ENCODE measurements around the gene DLG1. TPM values are rescaled to one million over a fixed set of nuclear protein-coding genes. Genes with fewer than 3 reads are reported as not detected.
"Not testable (repeated sequence)": the region's sequence is repeated elsewhere in the genome, so short reads cannot be mapped to it uniquely, and the experiment has no call there.

DLG1 gene
- total RNA-seq, 1 experiment from 2014 or later = 81.2 TPM

- Histone ChIP-seq H3K4me1 (replicated peaks) (peaks cover 36% of the 10 kb centered on the region), H3K36me3 (peaks cover 93% of the 10 kb centered on the region), H3K4me3 (no peak overlapping the region), H3K9me3 (replicated peaks) (no peaks in the 10 kb centered on the region), H3K27me3 (replicated peaks) (no peaks in the 10 kb centered on the region), H3K27ac (no peak overlapping the region)
- DNase-seq (ENCODE audit: low read depth in 1 of 2, low spot score in 2 of 2) = no peak
Measured at GRCh38 chr3:197292083-197292646, 6.2 kb downstream of the DLG1 start.

- Histone ChIP-seq H3K4me3 (no peak overlapping the region), H3K9me3 (replicated peaks) (no peaks in the 10 kb centered on the region), H3K36me3 (peaks cover 94% of the 10 kb centered on the region), H3K4me1 (replicated peaks) (peaks cover 26% of the 10 kb centered on the region), H3K27ac (no peak overlapping the region), H3K27me3 (replicated peaks) (no peaks in the 10 kb centered on the region)
- DNase-seq (ENCODE audit: low read depth in 1 of 2, low spot score in 2 of 2) = no peak
Measured at GRCh38 chr3:197289726-197290125, 8.7 kb downstream of the DLG1 start.

GRCh38 chr3:197286678-197287077 lies 11.7 kb downstream of the DLG1 start:
- no peak overlapping the region for H3K27ac ChIP-seq
- peaks cover 93% of the 10 kb centered on the region for H3K36me3 ChIP-seq
- H3K4me1 ChIP-seq (replicated peaks) = peaks cover 10% of the 10 kb centered on the region
- no peaks in the 10 kb centered on the region for H3K27me3 ChIP-seq (replicated peaks)
- H3K9me3 ChIP-seq (replicated peaks) = no peaks in the 10 kb centered on the region
- no peak for DNase-seq (ENCODE audit: low read depth in 1 of 2, low spot score in 2 of 2)
- no peak overlapping the region for H3K4me3 ChIP-seq

GRCh38 chr3:197285557-197285956 lies 12.9 kb downstream of the DLG1 start:
- H3K36me3 ChIP-seq = peaks cover 92% of the 10 kb centered on the region
- no peak overlapping the region for H3K27ac ChIP-seq
- no peak overlapping the region for H3K4me3 ChIP-seq
- DNase-seq (ENCODE audit: low read depth in 1 of 2, low spot score in 2 of 2) = no peak
- H3K9me3 ChIP-seq (replicated peaks) = no peaks in the 10 kb centered on the region
- peaks cover 8% of the 10 kb centered on the region for H3K4me1 ChIP-seq (replicated peaks)
- no peaks in the 10 kb centered on the region for H3K27me3 ChIP-seq (replicated peaks)

GRCh38 chr3:197283045-197283444 lies 15.4 kb downstream of the DLG1 start:
- no peak for DNase-seq (ENCODE audit: low read depth in 1 of 2, low spot score in 2 of 2)
- Histone ChIP-seq H3K27me3 (replicated peaks) (no peaks in the 10 kb centered on the region), H3K9me3 (replicated peaks) (no peaks in the 10 kb centered on the region), H3K36me3 (peaks cover 82% of the 10 kb centered on the region), H3K27ac (no peak overlapping the region), H3K4me3 (no peak overlapping the region), H3K4me1 (replicated peaks) (no peaks in the 10 kb centered on the region)

GRCh38 chr3:197281849-197282248 lies 16.6 kb downstream of the DLG1 start:
- Histone ChIP-seq H3K9me3 (replicated peaks) (no peaks in the 10 kb centered on the region), H3K27me3 (replicated peaks) (no peaks in the 10 kb centered on the region), H3K4me3 (no peak overlapping the region), H3K4me1 (replicated peaks) (no peaks in the 10 kb centered on the region), H3K36me3 (peaks cover 80% of the 10 kb centered on the region), H3K27ac (no peak overlapping the region)
- no peak for DNase-seq (ENCODE audit: low read depth in 1 of 2, low spot score in 2 of 2)

- DNase-seq (ENCODE audit: low read depth in 1 of 2, low spot score in 2 of 2) = no peak
- H3K36me3 ChIP-seq = peaks cover 77% of the 10 kb centered on the region
- H3K4me3 ChIP-seq = no peak overlapping the region
- no peaks in the 10 kb centered on the region for H3K27me3 ChIP-seq (replicated peaks)
- no peaks in the 10 kb centered on the region for H3K9me3 ChIP-seq (replicated peaks)
- no peaks in the 10 kb centered on the region for H3K4me1 ChIP-seq (replicated peaks)
- H3K27ac ChIP-seq = no peak overlapping the region
Measured at GRCh38 chr3:197280156-197280555, 18.3 kb downstream of the DLG1 start.

GRCh38 chr3:197278933-197279332 lies 19.5 kb downstream of the DLG1 start:
- Histone ChIP-seq H3K36me3 (peaks cover 73% of the 10 kb centered on the region), H3K9me3 (replicated peaks) (no peaks in the 10 kb centered on the region), H3K27ac (no peak overlapping the region), H3K4me3 (no peak overlapping the region), H3K4me1 (replicated peaks) (no peaks in the 10 kb centered on the region), H3K27me3 (replicated peaks) (no peaks in the 10 kb centered on the region)
- DNase-seq (ENCODE audit: low read depth in 1 of 2, low spot score in 2 of 2) = no peak

- not testable (repeated sequence) for H3K27ac ChIP-seq; H3K27me3 ChIP-seq (replicated peaks); H3K4me3 ChIP-seq; H3K4me1 ChIP-seq (replicated peaks); H3K9me3 ChIP-seq (replicated peaks); DNase-seq (ENCODE audit: low read depth in 1 of 2, low spot score in 2 of 2)
- peaks cover 68% of the 10 kb centered on the region for H3K36me3 ChIP-seq
Measured at GRCh38 chr3:197276808-197277207, 21.6 kb downstream of the DLG1 start.

GRCh38 chr3:197270558-197271317 lies 27.7 kb downstream of the DLG1 start:
- no peaks in the 10 kb centered on the region for H3K9me3 ChIP-seq (replicated peaks)
- DNase-seq (ENCODE audit: low read depth in 1 of 2, low spot score in 2 of 2) = no peak
- H3K27ac ChIP-seq = no peak overlapping the region
- H3K36me3 ChIP-seq = peaks cover 49% of the 10 kb centered on the region
- no peaks in the 10 kb centered on the region for H3K27me3 ChIP-seq (replicated peaks)
- no peaks in the 10 kb centered on the region for H3K4me1 ChIP-seq (replicated peaks)
- H3K4me3 ChIP-seq = no peak overlapping the region

- Histone ChIP-seq H3K27ac (no peak overlapping the region), H3K4me1 (replicated peaks) (no peaks in the 10 kb centered on the region), H3K9me3 (replicated peaks) (no peaks in the 10 kb centered on the region), H3K36me3 (peaks cover 51% of the 10 kb centered on the region), H3K4me3 (no peak overlapping the region), H3K27me3 (replicated peaks) (no peaks in the 10 kb centered on the region)
- DNase-seq (ENCODE audit: low read depth in 1 of 2, low spot score in 2 of 2) = no peak
Measured at GRCh38 chr3:197269024-197269423, 29.4 kb downstream of the DLG1 start.

- Histone ChIP-seq H3K36me3 (peaks cover 55% of the 10 kb centered on the region), H3K27ac (no peak overlapping the region), H3K4me3 (no peak overlapping the region), H3K27me3 (replicated peaks) (no peaks in the 10 kb centered on the region), H3K4me1 (replicated peaks) (no peaks in the 10 kb centered on the region), H3K9me3 (replicated peaks) (no peaks in the 10 kb centered on the region)
- no peak for DNase-seq (ENCODE audit: low read depth in 1 of 2, low spot score in 2 of 2)
Measured at GRCh38 chr3:197268294-197268693, 30.1 kb downstream of the DLG1 start.

- H3K9me3 ChIP-seq (replicated peaks) = no peaks in the 10 kb centered on the region
- H3K27ac ChIP-seq = no peak overlapping the region
- no peak for DNase-seq (ENCODE audit: low read depth in 1 of 2, low spot score in 2 of 2)
- H3K36me3 ChIP-seq = peaks cover 56% of the 10 kb centered on the region
- H3K27me3 ChIP-seq (replicated peaks) = no peaks in the 10 kb centered on the region
- H3K4me3 ChIP-seq = no peak overlapping the region
- no peaks in the 10 kb centered on the region for H3K4me1 ChIP-seq (replicated peaks)
Measured at GRCh38 chr3:197266331-197266730, 32.1 kb downstream of the DLG1 start.

GRCh38 chr3:197262709-197263108 lies 35.7 kb downstream of the DLG1 start:
- H3K4me3 ChIP-seq = no peak overlapping the region
- no peaks in the 10 kb centered on the region for H3K27me3 ChIP-seq (replicated peaks)
- H3K9me3 ChIP-seq (replicated peaks) = no peaks in the 10 kb centered on the region
- no peak overlapping the region for H3K27ac ChIP-seq
- no peak for DNase-seq (ENCODE audit: low read depth in 1 of 2, low spot score in 2 of 2)
- H3K36me3 ChIP-seq = peaks cover 45% of the 10 kb centered on the region
- peaks cover 3% of the 10 kb centered on the region; the same call in 1 of the 2 replicates for H3K4me1 ChIP-seq (replicated peaks)

GRCh38 chr3:197261164-197261509 lies 37.3 kb downstream of the DLG1 start:
- Histone ChIP-seq H3K36me3 (peaks cover 39% of the 10 kb centered on the region), H3K4me3 (no peak overlapping the region), H3K4me1 (replicated peaks) (peaks cover 10% of the 10 kb centered on the region), H3K27ac (no peak overlapping the region), H3K9me3 (replicated peaks) (no peaks in the 10 kb centered on the region), H3K27me3 (replicated peaks) (no peaks in the 10 kb centered on the region)
- no peak for DNase-seq (ENCODE audit: low read depth in 1 of 2, low spot score in 2 of 2)

All from SJSA1 (cell line).